GM12878 (cell line): ENCODE measurements around the gene SHQ1. TPM values are rescaled to one million over a fixed set of nuclear protein-coding genes. Genes with fewer than 3 reads are reported as not detected.
A peak's percentile ranks its signal among the peaks of the same experiment; 100 is the strongest.

Experiments
- BCL11A ChIP-seq: IDR thresholded peaks from 2 replicates; pipeline ENCODE4 v1.6.1; 2011; ENCODE audit warnings: low read depth, low read length
- CEBPB ChIP-seq, 2 experiments: fragments of 150-350 bp in 1 of 2; IDR thresholded peaks; 2 replicates each; pipeline ENCODE4 v1.6.1; 2012 to 2014; ENCODE audit warnings: low read depth in 2 of 2, low read length in 2 of 2, borderline replicate concordance in 1 of 2, inconsistent platforms in 1 of 2
- E2F4 ChIP-seq: IDR thresholded peaks from 2 replicates; pipeline ENCODE4 v1.6.1; 2012; ENCODE audit warnings: low read depth, low read length, improper control_type of control experiment
- EED ChIP-seq: sonication (generic); IDR thresholded peaks from 2 replicates; pipeline ENCODE4 v1.6.1; 2016; ENCODE audit warnings: antibody characterized with exemption, low read depth
- EP300 ChIP-seq, 2 experiments: fragments of 150-350 bp in 1 of 2; IDR thresholded peaks; 2 replicates each; pipeline ENCODE4 v1.6.1; 2011 to 2012; ENCODE audit warnings: low read depth in 2 of 2, low read length in 2 of 2, borderline replicate concordance in 1 of 2, improper control_type of control experiment in 1 of 2, inconsistent platforms in 1 of 2; ENCODE audit not compliant: control insufficient read depth in 1 of 2
- GATAD2B ChIP-seq: fragments of 450-650 bp; conservative IDR thresholded peaks from 2 replicates; pipeline ENCODE4 v1.6.1; 2017; ENCODE audit warnings: low read depth, mild to moderate bottlenecking, moderate library complexity
- HDAC2 ChIP-seq: fragments of 200-600 bp; sonication (generic); IDR thresholded peaks from 2 replicates; pipeline ENCODE4 v1.6.1; 2017
- IRF4 ChIP-seq: IDR thresholded peaks from 2 replicates; pipeline ENCODE4 v1.6.1; 2011; ENCODE audit warnings: low read depth, low read length
- KLF5 ChIP-seq: fragments of 450-650 bp; IDR thresholded peaks from 2 replicates; pipeline ENCODE4 v1.6.1; 2014; ENCODE audit warnings: mild to moderate bottlenecking; ENCODE audit not compliant: partially characterized antibody
- MLLT1 ChIP-seq: fragments of 450-650 bp; IDR thresholded peaks from 2 replicates; pipeline ENCODE4 v1.6.1; 2016; ENCODE audit warnings: mild to moderate bottlenecking
- MTA2 ChIP-seq: fragments of 450-650 bp; IDR thresholded peaks from 2 replicates; pipeline ENCODE4 v1.6.1; 2016; ENCODE audit warnings: low read depth, mild to moderate bottlenecking, moderate library complexity
- MYB ChIP-seq: fragments of 150-350 bp; IDR thresholded peaks from 2 replicates; pipeline ENCODE4 v1.6.1; 2014; ENCODE audit warnings: mild to moderate bottlenecking, low read depth, low read length, borderline replicate concordance
- PML ChIP-seq: IDR thresholded peaks from 2 replicates; pipeline ENCODE4 v1.6.1; 2012; ENCODE audit warnings: low read length, inconsistent platforms
- POU2F2 ChIP-seq: IDR thresholded peaks from 3 replicates; pipeline ENCODE4 v1.6.1; 2011; ENCODE audit warnings: low read depth, mild to moderate bottlenecking, low read length, borderline replicate concordance
- RAD51 ChIP-seq: fragments of 450-650 bp; IDR thresholded peaks from 2 replicates; pipeline ENCODE4 v1.6.1; 2016; ENCODE audit warnings: moderate library complexity, mild to moderate bottlenecking, inconsistent platforms
- REST ChIP-seq: IDR thresholded peaks from 2 replicates; pipeline ENCODE4 v1.6.1; 2012; ENCODE audit warnings: mild to moderate bottlenecking, low read depth, low read length
- SKIL ChIP-seq: fragments of 450-650 bp; IDR thresholded peaks from 2 replicates; pipeline ENCODE4 v1.6.1; 2017; ENCODE audit warnings: mild to moderate bottlenecking, low read depth, inconsistent platforms; ENCODE audit not compliant: poor library complexity, severe bottlenecking
- ZBTB4 ChIP-seq: fragments of 450-650 bp; formaldehyde crosslinking; IDR thresholded peaks from 2 replicates; pipeline ENCODE4 v1.4.0; 2022; ENCODE audit warnings: mild to moderate bottlenecking, moderate library complexity
- ZNF207 ChIP-seq: fragments of 450-650 bp; IDR thresholded peaks from 2 replicates; pipeline ENCODE4 v1.6.1; 2014; ENCODE audit warnings: antibody characterized with exemption, mild to moderate bottlenecking, borderline replicate concordance
- polyA plus RNA-seq, 11 experiments: library from polyadenylated mRNA; depleted of rRNA in 4 of 11; unstranded in 6 of 11; stranded (reverse) in 5 of 11; fragments of >200 nt; fragmentation: Nextera tagmentation in 4 of 11; fragmentation: Illumina TruSeq in 1 of 11; extraction: Ambion mirVana in 4 of 11; extraction: Trizol in 1 of 11; gene quantifications; 1 replicate in 1 of 11; 2 replicates in 10 of 11; pipeline versions ENCODE4 v1.2.1 to v1.2.3, GENCODE V29; 2011 to 2016; ENCODE audit warnings: inconsistent platforms in 2 of 11, missing spikeins in 2 of 11, low read depth in 1 of 11
- total RNA-seq, 4 experiments: library from RNA; depleted of rRNA in 3 of 4; stranded (reverse); fragments of >200 nt in 3 of 4; fragmentation: Illumina TruSeq in 1 of 4; extraction: Trizol in 1 of 4; gene quantifications; 2 replicates each; pipeline versions ENCODE4 v1.2.1 to v1.2.3, GENCODE V29; 2013 to 2021

Gene SHQ1
- total and polyA plus RNA-seq, 10 of the 15 experiments (the other 5 are each of a cell fraction or from before 2014, with no cell fraction given) = 12.6 to 51.7 (median 24.5) TPM

GRCh38 chr3:72848703-72849081, 447 bp upstream of the SHQ1 start (continued):
- no peak for TF ChIP-seq ZBTB4 (CRISPR knock-in tag)
- TF ChIP-seq MTA2 = peak; percentile 90
- TF ChIP-seq ZNF207 = 0 out of 2 replicates have a peak, but pooled peaks have one; percentile 1
- TF ChIP-seq RAD51 = no peak
- peak; percentile 62 for TF ChIP-seq SKIL
- TF ChIP-seq EP300 (IDR thresholded peaks at IDR 0.05; ENCODE audit: borderline replicate concordance in 1 of 2, control insufficient read depth in 1 of 2, low read depth in 2 of 2, low read length in 2 of 2) = peak; percentile 71 to 75; a peak in 3 of 4 replicates
- peak; percentile 48; the same call in 1 of the 2 replicates for TF ChIP-seq PML
- TF ChIP-seq EED = peak; percentile 90
- TF ChIP-seq E2F4 = no peak
- TF ChIP-seq GATAD2B = peak; percentile 33; the same call in 1 of the 2 replicates
- peak; percentile 81 for TF ChIP-seq BCL11A
- TF ChIP-seq HDAC2 = no peak
- TF ChIP-seq MYB = peak; percentile 91; the same call in 1 of the 2 replicates
- TF ChIP-seq MLLT1 = peak; percentile 83
- peak; percentile 84 for TF ChIP-seq IRF4
- TF ChIP-seq KLF5 = no peak
- TF ChIP-seq REST = no peak
- peak; percentile 67; the same call in 1 of the 3 replicates for TF ChIP-seq POU2F2
- TF ChIP-seq CEBPB (IDR thresholded peaks at IDR 0.05; ENCODE audit: borderline replicate concordance in 1 of 2, low read depth in 2 of 2, low read length in 2 of 2) = no peak
